Measurements from ENCODE around the gene OR56A5. TPM values are rescaled to one million over a fixed set of nuclear protein-coding genes. Genes with fewer than 3 reads are reported as not detected.

OR56A5 gene
- total and polyA plus RNA-seq, 7 donors = not detected

DNA sequence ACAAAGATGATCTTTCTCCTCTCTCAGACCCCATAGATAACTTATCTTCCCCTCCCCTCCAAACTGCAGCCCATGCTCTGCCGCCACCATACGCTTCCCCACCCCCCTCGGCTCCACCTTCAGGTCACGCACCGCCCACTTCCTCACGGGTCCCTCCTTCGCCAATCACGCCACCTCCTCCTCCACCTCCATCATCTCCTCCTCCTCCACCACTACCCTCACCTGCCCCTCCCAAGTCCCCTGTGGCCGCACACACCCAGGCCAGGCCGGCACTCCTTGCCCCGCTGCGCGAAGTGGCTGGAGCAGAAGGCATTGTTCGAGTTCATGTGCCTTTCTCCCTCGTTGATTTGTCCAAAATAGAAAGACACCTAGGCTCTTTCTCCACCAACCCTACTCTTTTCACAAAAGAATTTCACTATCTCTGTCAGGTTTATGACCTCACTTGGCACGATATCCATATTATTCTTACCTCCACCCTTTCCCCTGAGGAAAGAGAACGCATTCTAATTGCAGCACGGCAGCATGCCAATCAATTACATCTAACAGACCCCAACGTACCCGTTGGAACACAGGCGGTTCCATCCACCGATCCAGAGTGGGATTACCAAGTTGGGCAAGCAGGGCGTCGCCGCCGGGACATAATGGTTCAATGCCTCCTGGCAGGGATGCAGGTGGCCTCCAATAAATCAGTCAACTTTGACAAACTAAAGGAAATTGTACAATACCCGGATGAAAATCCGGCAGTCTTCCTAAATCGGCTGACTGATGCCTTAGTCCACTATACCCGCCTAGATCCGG lies 38.5 kb downstream of the OR56A5 start:
- H3K4me3 ChIP-seq = no peak overlapping the region
- 92% methylated on average over 31 of the region's 31 CpGs for WGBS, 2 donors
- H3K27me3 ChIP-seq = no peaks in the 10 kb centered on the region
- intact Hi-C loops (cut with DNase I) = no loop called here
- TF ChIP-seq EP300 (IDR thresholded peaks at IDR 0.05) (no peak), POLR2A (IDR thresholded peaks at IDR 0.05) (no peak)
- peaks cover 0 to 3% (median 0%) of the 10 kb centered on the region in 4 donors for H3K9me3 ChIP-seq
- H3K36me3 ChIP-seq = no peaks in the 10 kb centered on the region
- H3K4me1 ChIP-seq = no peaks in the 10 kb centered on the region
- DNase-seq = peak; percentile 48
- H3K27ac ChIP-seq = no peak overlapping the region

DNA sequence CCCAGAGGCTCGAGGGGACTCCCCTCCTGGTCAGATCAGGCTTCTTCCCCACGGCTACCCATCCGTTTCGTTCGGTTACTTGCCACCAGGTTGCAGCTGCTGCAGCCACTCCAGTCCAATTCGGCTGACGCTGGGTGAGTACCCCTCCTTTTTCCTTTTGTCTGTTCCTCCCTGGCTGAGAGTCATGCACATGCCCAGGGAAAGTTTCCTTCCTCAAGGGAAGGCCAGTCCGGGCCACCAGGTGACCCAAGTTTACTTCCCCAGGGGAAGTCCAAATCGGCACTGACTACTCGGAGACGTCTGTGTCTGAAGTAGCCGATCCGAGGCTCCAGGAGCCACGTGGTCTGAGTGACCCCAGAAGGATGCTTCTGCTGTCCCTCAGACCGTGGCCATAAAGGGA lies 39.5 kb downstream of the OR56A5 start:
- TF ChIP-seq, protein P1, sequence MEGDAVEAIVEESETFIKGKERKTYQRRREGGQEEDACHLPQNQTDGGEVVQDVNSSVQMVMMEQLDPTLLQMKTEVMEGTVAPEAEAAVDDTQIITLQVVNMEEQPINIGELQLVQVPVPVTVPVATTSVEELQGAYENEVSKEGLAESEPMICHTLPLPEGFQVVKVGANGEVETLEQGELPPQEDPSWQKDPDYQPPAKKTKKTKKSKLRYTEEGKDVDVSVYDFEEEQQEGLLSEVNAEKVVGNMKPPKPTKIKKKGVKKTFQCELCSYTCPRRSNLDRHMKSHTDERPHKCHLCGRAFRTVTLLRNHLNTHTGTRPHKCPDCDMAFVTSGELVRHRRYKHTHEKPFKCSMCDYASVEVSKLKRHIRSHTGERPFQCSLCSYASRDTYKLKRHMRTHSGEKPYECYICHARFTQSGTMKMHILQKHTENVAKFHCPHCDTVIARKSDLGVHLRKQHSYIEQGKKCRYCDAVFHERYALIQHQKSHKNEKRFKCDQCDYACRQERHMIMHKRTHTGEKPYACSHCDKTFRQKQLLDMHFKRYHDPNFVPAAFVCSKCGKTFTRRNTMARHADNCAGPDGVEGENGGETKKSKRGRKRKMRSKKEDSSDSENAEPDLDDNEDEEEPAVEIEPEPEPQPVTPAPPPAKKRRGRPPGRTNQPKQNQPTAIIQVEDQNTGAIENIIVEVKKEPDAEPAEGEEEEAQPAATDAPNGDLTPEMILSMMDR (IDR thresholded peaks at IDR 0.05) = no peak
- TF ChIP-seq EP300 (IDR thresholded peaks at IDR 0.05) (no peak), POLR2A (IDR thresholded peaks at IDR 0.05) (no peak), POLR2AphosphoS5 (IDR thresholded peaks at IDR 0.05) (no peak)
- Histone ChIP-seq H3K36me3 (no peaks in the 10 kb centered on the region), H3K27me3 (no peaks in the 10 kb centered on the region), H3K4me1 (no peaks in the 10 kb centered on the region), H3K27ac (no peak overlapping the region), H3K9me3 (peaks cover 0 to 3% (median 1%) of the 10 kb centered on the region in 4 donors), H3K4me3 (no peak overlapping the region)
- no peak for DNase-seq
- intact Hi-C loops (cut with DNase I) = no loop called here
- WGBS, 2 donors = 87% methylated on average over 15 of the region's 15 CpGs

DNA sequence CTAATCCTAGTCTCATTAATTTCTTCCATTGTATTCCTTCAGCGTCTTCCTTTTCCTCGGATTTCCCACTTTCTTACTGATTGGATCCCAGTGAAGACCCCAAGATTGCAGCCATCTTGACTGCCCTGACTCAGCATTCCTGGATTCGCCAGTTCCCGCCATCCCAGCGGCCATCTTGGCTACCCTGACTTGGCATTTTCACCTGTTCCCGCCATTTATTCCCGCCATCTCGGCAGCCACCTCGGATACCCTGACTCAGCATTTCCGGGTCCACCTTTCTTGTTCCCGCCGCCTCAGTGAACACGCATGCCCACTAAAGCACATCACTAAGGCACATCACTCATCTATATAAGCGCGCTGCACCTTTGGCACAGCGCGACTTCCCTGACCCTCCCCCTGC lies 40.0 kb downstream of the OR56A5 start:
- Histone ChIP-seq H3K9me3 (peaks cover 0 to 3% (median 1%) of the 10 kb centered on the region in 4 donors), H3K27ac (no peak overlapping the region), H3K36me3 (no peaks in the 10 kb centered on the region), H3K4me1 (no peaks in the 10 kb centered on the region), H3K27me3 (no peaks in the 10 kb centered on the region), H3K4me3 (no peak overlapping the region)
- TF ChIP-seq EP300 (IDR thresholded peaks at IDR 0.05) = no peak
- TF ChIP-seq POLR2AphosphoS5 (IDR thresholded peaks at IDR 0.05) = no peak
- no peak for TF ChIP-seq POLR2A (IDR thresholded peaks at IDR 0.05)
- TF ChIP-seq, protein P1 (IDR thresholded peaks at IDR 0.05) = no peak
- intact Hi-C loops (cut with DNase I) = no loop called here
- WGBS, 2 donors = 96 to 97% methylated on average over 17 of the region's 17 CpGs
- no peak for DNase-seq

DNA sequence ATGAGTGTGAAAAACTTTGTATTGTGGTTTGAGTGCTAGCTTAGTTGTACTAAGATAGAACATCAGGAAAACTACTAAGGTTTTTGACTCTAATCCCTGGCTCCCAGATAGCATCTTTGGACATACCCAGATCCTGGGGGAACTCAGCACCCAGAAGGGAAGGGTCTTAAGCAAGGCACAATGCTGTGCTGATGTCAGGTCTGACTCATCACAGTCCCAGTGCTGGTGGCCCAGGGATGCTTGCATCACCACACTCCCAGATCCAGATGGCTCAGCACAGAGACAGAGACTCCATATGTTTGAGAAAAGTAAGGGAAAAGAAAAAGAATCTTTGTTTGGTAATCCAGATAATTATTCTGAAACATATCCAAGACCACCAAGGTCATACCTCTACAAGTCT lies 44.5 kb downstream of the OR56A5 start:
- TF ChIP-seq EP300 (IDR thresholded peaks at IDR 0.05) (no peak), POLR2A (IDR thresholded peaks at IDR 0.05) (no peak), POLR2AphosphoS5 (IDR thresholded peaks at IDR 0.05) (no peak)
- TF ChIP-seq, protein P1 (IDR thresholded peaks at IDR 0.05) = no peak
- DNase-seq = no peak

DNA sequence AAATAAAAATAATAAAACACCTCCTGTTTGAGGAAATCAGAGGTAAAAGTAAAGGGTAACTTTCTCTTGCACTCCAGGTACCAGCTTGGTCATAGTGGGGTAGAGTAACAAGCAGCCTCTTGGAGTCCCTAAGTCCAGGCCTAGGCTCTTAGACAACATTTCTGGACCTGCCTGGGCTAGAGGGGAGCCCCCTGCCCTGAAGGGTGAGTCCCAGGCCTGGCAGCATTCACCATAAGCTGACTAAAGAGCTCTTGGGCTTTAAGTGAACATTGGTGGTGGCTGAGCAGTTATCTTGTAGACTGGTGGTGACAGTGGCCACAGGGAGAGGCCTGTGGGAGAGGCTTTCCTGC lies 44.9 kb downstream of the OR56A5 start:
- no peaks in the 10 kb centered on the region for H3K36me3 ChIP-seq
- no peak overlapping the region for H3K27ac ChIP-seq
- intact Hi-C loops (cut with DNase I) = no loop called here
- no peaks in the 10 kb centered on the region for H3K4me1 ChIP-seq
- peaks cover 0 to 3% (median 2%) of the 10 kb centered on the region in 4 donors for H3K9me3 ChIP-seq
- H3K27me3 ChIP-seq = no peaks in the 10 kb centered on the region
- DNase-seq = no peak
- no peak overlapping the region for H3K4me3 ChIP-seq
- no peak for TF ChIP-seq EP300 (IDR thresholded peaks at IDR 0.05)
- no peak for TF ChIP-seq POLR2A (IDR thresholded peaks at IDR 0.05)
- TF ChIP-seq, protein P1 (IDR thresholded peaks at IDR 0.05) = no peak

More for the DNA sequence above, 44.5 kb downstream of the OR56A5 start:
- intact Hi-C loops (cut with DNase I) = no loop called here
- no peaks in the 10 kb centered on the region for H3K4me1 ChIP-seq
- H3K9me3 ChIP-seq = peaks cover 0 to 3% (median 2%) of the 10 kb centered on the region in 4 donors
- no peaks in the 10 kb centered on the region for H3K27me3 ChIP-seq
- no peaks in the 10 kb centered on the region for H3K36me3 ChIP-seq
- H3K27ac ChIP-seq = no peak overlapping the region
- no peak overlapping the region for H3K4me3 ChIP-seq
